GM12865 (cell line): ENCODE data around the gene APLNR.
A peak's percentile ranks its signal among the peaks of the same experiment; 100 is the strongest.

Experiments used
- DNase-seq: peaks from one replicate; pipeline ENCODE4 v3.0.0; 2010; ENCODE audit warnings: low read depth
- H3K4me3 ChIP-seq: 2 replicates; pipeline ENCODE4 v1.5.1; 2011; ENCODE audit warnings: mild to moderate bottlenecking, low read depth, low read length, control low read depth
- CTCF ChIP-seq: IDR thresholded peaks from 2 replicates; pipeline ENCODE4 v1.5.1; 2011; ENCODE audit warnings: low read length, control low read depth, low read depth, inconsistent platforms; ENCODE audit not compliant: insufficient read depth; ENCODE audit errors: missing control alignments

The APLNR gene

GRCh38 chr11:57219021-57219627 lies 17.9 kb downstream of the APLNR start:
- H3K4me3 ChIP-seq: no peak overlapping the region
- no peak for DNase-seq
- TF ChIP-seq CTCF: no peak

- no peak overlapping the region for H3K4me3 ChIP-seq
- no peak for DNase-seq
- no peak for TF ChIP-seq CTCF
Measured at GRCh38 chr11:57217053-57217452, 20.0 kb downstream of the APLNR start.

- no peak for DNase-seq
Measured at GRCh38 chr11:57216463-57216862, 20.6 kb downstream of the APLNR start.

DNA sequence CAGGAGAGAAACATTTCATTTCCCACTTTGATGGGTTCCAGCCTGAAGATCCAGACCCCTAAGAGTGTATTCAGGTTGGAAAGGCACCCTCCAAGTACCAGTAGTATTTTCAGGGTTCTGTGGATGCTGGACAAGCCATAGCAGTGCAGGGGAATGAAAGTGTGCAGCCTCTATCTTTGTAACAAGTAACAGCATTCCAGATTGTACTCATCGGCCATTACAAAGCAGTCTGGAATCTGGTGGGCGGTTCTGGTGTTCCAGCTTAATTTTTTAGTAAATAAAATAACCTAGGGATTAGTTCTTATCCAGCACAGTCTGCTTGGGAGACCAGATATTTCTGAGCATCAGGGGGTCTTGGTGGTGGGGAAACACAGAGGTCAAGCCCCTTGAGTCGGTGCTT lies 22.6 kb downstream of the APLNR start:
- no peak for TF ChIP-seq CTCF
- no peak overlapping the region for H3K4me3 ChIP-seq
- no peak for DNase-seq

More at GRCh38 chr11:57216463-57216862, 20.6 kb downstream of the APLNR start:
- TF ChIP-seq CTCF: no peak
- H3K4me3 ChIP-seq: no peak overlapping the region

GRCh38 chr11:57214098-57214417 lies 23.0 kb downstream of the APLNR start:
- no peak overlapping the region for H3K4me3 ChIP-seq
- DNase-seq: no peak
- TF ChIP-seq CTCF: no peak

- no peak overlapping the region for H3K4me3 ChIP-seq
- DNase-seq: peak; percentile 10
- TF ChIP-seq CTCF: no peak
Measured at GRCh38 chr11:57213342-57214097, 23.5 kb downstream of the APLNR start.

- no peak for TF ChIP-seq CTCF
- no peak for DNase-seq
- no peak overlapping the region for H3K4me3 ChIP-seq
Measured at GRCh38 chr11:57210781-57211180, 26.3 kb downstream of the APLNR start.
